Panc1 (cell line): ENCODE measurements around the gene NFATC3. TPM values are rescaled to one million over a fixed set of nuclear protein-coding genes. Genes with fewer than 3 reads are reported as not detected.

Experiments used
- ATAC-seq: fragments of 200-7000 bp; cut with Tn5 transposase; 2 replicates; pipeline ENCODE4 v1.9.1; 2020; ENCODE audit warnings: mild to moderate bottlenecking, moderate library complexity
- BruUV-seq: library from RNA; stranded (reverse); fragments of 400-500 nt; replicated peaks from 2 replicates; lab custom pipeline; 2021; lab: Mats Ljungman, UMichigan
- CTCF ChIA-PET: fragments of 300-600 bp; sonication (Branson Sonifier 250); formaldehyde crosslinking; loops from one replicate; lab custom pipeline; 2022; ENCODE audit warnings: antibody characterized with exemption; lab: Charles Lee
- POLR2A ChIA-PET: fragments of 300-600 bp; sonication (Branson Sonifier 250); formaldehyde crosslinking; loops from one replicate; lab custom pipeline; 2022; ENCODE audit warnings: antibody characterized with exemption; lab: Charles Lee
- DNase-seq: peaks from one replicate; pipeline ENCODE4 v3.0.0-alpha.2; 2010; ENCODE audit warnings: low read depth, low spot score
- H3K27ac ChIP-seq: 2 replicates; pipeline ENCODE4 v1.5.1; 2011; ENCODE audit warnings: mild to moderate bottlenecking, low read length, inconsistent platforms
- H3K27me3 ChIP-seq: fragments of 200-500 bp; sonication (Bioruptor generic); 2 replicates; pipeline ENCODE4 v1.6.0; 2014; ENCODE audit warnings: low read length, inconsistent platforms; ENCODE audit not compliant: control insufficient read depth, insufficient read depth
- H3K36me3 ChIP-seq: fragments of 200-500 bp; sonication (Bioruptor generic); 2 replicates; pipeline ENCODE4 v1.5.1; 2014; ENCODE audit warnings: inconsistent platforms, mild to moderate bottlenecking, low read length, moderate library complexity; ENCODE audit not compliant: control insufficient read depth, insufficient read depth
- H3K4me1 ChIP-seq: 2 replicates; pipeline ENCODE4 v1.5.1; 2011; ENCODE audit warnings: inconsistent platforms, mild to moderate bottlenecking, low read length, moderate library complexity; ENCODE audit not compliant: control insufficient read depth, insufficient read depth
- H3K4me3 ChIP-seq, 2 experiments: 2 replicates each; pipeline ENCODE4 v1.5.1; 2011 to 2012; ENCODE audit warnings: low read depth in 2 of 2, low read length in 2 of 2, mild to moderate bottlenecking in 2 of 2, inconsistent platforms in 1 of 2, moderate library complexity in 1 of 2
- H3K9me3 ChIP-seq: fragments of 200-500 bp; sonication (Bioruptor generic); 2 replicates; pipeline ENCODE4 v1.5.1; 2014; ENCODE audit warnings: low read depth, mild to moderate bottlenecking, inconsistent platforms, low read length, moderate library complexity; ENCODE audit not compliant: control insufficient read depth, insufficient read depth
- POLR2AphosphoS5 ChIP-seq: IDR thresholded peaks from 2 replicates; pipeline ENCODE4 v1.6.1; 2012; ENCODE audit warnings: mild to moderate bottlenecking, low read depth, low read length, moderate library complexity
- SIN3A ChIP-seq: IDR thresholded peaks from 2 replicates; pipeline ENCODE4 v1.6.1; 2012; ENCODE audit warnings: low read depth, mild to moderate bottlenecking, low read length, moderate library complexity, borderline replicate concordance; ENCODE audit not compliant: insufficient read depth
- TCF7L2 ChIP-seq: IDR thresholded peaks from 2 replicates; pipeline ENCODE4 v1.6.1; 2011; ENCODE audit warnings: mild to moderate bottlenecking, low read depth, low read length, inconsistent platforms
- in situ Hi-C: cut with HindIII; loops from 2 replicates; pipeline ENCODE4 v1.10.0; 2016; ENCODE audit warnings: low sequenced_read_pairs, low pct_unique_long_range_greater_than_20kb
- intact Hi-C: fragments of 100-400 bp; cut with micrococcal nuclease; formaldehyde crosslinking; loops from one replicate; pipeline ENCODE4 v1.10.0; 2022; ENCODE audit not compliant: unreplicated experiment
- total RNA-seq: library from RNA; stranded (reverse); gene quantifications from one replicate; pipeline ENCODE4 v1.2.1, GENCODE V29; 2021; ENCODE audit not compliant: unreplicated experiment
- TF ChIP-seq, protein P1 (sequence below): fragments of 450-650 bp; IDR thresholded peaks from 2 replicates; pipeline ENCODE4 v1.5.1; 2017; ENCODE audit warnings: mild to moderate bottlenecking
- TF ChIP-seq, protein P2 (sequence below), 2 experiments: IDR thresholded peaks; 2 replicates each; pipeline ENCODE4 v1.6.1; 2011 to 2012; ENCODE audit warnings: low read depth in 2 of 2, control low read depth in 1 of 2, low read length in 1 of 2, mild to moderate bottlenecking in 1 of 2, moderate library complexity in 1 of 2; ENCODE audit not compliant: insufficient read depth in 1 of 2

The NFATC3 gene
- total RNA-seq, 1 experiment from 2014 or later, result 24.8 TPM

DNA sequence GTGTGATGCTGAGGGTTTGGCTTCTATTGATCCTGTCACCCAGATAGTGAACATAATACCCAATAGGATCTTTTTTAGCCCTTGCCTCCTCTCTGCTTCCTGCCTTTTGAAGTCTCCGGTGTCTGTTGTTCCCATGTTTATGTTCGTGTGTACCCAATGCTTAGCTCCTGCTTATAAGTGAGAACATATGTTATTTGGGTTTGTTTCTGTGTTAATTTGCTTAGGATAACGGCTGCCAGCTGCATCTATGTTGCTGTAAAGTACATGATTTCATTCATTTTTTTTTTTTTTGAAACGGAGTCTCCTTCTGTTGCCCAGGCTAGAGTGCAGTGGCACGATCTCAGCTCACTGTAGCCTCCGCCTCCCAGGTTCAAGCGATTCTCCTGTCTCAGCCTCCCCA, 39.1 kb upstream of the NFATC3 start:
- no peaks in the 10 kb centered on the region for H3K27me3 ChIP-seq
- ChIA-PET CTCF (no interaction called here), POLR2A (no interaction called here)
- H3K4me1 ChIP-seq, result no peaks in the 10 kb centered on the region
- ATAC-seq (no peak), DNase-seq (no peak)
- no TSS peak for BruUV-seq
- intact Hi-C loops (no loop called here), in situ Hi-C loops (no loop called here)
- H3K36me3 ChIP-seq, result no peaks in the 10 kb centered on the region
- H3K4me3 ChIP-seq, result no peak overlapping the region
- TF ChIP-seq SIN3A (no peak), TCF7L2 (no peak), POLR2AphosphoS5 (no peak)
- TF ChIP-seq, protein P1, sequence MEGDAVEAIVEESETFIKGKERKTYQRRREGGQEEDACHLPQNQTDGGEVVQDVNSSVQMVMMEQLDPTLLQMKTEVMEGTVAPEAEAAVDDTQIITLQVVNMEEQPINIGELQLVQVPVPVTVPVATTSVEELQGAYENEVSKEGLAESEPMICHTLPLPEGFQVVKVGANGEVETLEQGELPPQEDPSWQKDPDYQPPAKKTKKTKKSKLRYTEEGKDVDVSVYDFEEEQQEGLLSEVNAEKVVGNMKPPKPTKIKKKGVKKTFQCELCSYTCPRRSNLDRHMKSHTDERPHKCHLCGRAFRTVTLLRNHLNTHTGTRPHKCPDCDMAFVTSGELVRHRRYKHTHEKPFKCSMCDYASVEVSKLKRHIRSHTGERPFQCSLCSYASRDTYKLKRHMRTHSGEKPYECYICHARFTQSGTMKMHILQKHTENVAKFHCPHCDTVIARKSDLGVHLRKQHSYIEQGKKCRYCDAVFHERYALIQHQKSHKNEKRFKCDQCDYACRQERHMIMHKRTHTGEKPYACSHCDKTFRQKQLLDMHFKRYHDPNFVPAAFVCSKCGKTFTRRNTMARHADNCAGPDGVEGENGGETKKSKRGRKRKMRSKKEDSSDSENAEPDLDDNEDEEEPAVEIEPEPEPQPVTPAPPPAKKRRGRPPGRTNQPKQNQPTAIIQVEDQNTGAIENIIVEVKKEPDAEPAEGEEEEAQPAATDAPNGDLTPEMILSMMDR, result no peak
- TF ChIP-seq, protein P2, sequence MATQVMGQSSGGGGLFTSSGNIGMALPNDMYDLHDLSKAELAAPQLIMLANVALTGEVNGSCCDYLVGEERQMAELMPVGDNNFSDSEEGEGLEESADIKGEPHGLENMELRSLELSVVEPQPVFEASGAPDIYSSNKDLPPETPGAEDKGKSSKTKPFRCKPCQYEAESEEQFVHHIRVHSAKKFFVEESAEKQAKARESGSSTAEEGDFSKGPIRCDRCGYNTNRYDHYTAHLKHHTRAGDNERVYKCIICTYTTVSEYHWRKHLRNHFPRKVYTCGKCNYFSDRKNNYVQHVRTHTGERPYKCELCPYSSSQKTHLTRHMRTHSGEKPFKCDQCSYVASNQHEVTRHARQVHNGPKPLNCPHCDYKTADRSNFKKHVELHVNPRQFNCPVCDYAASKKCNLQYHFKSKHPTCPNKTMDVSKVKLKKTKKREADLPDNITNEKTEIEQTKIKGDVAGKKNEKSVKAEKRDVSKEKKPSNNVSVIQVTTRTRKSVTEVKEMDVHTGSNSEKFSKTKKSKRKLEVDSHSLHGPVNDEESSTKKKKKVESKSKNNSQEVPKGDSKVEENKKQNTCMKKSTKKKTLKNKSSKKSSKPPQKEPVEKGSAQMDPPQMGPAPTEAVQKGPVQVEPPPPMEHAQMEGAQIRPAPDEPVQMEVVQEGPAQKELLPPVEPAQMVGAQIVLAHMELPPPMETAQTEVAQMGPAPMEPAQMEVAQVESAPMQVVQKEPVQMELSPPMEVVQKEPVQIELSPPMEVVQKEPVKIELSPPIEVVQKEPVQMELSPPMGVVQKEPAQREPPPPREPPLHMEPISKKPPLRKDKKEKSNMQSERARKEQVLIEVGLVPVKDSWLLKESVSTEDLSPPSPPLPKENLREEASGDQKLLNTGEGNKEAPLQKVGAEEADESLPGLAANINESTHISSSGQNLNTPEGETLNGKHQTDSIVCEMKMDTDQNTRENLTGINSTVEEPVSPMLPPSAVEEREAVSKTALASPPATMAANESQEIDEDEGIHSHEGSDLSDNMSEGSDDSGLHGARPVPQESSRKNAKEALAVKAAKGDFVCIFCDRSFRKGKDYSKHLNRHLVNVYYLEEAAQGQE (IDR thresholded peaks at IDR 0.05; ENCODE audit: insufficient read depth in 1 of 2, low read depth in 2 of 2, low read length in 1 of 2), result no peak
- H3K9me3 ChIP-seq, result no peaks in the 10 kb centered on the region
- no peak overlapping the region for H3K27ac ChIP-seq

DNA sequence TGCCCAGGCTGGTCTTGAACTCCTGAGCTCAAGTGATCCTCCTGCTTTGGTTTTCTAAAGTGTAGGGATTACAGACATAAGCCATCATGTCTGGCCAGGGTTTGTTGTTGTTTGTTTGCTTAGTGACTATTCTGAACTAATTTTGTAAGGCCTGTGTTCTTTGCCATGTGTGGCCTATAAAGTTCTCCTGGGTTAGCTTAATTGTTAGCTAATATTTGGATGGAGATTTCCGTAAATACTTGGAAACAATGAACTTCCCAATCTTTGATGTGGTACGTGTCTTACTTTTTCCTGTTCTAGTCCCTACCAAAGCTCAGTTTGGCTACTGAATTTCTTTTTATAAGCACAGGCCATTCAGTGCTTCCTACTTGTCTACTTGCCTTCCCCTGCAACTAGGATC, 37.2 kb upstream of the NFATC3 start:
- DNase-seq, result no peak
- ChIA-PET POLR2A (interaction anchor here (0.6 kb wide), 1 partner anchor 249 kb away, joined by 10 read pairs; no protein-coding TSS in a partner anchor), CTCF (no interaction called here)
- H3K27me3 ChIP-seq, result no peaks in the 10 kb centered on the region
- H3K4me1 ChIP-seq, result no peaks in the 10 kb centered on the region
- in situ Hi-C loops (no loop called here), intact Hi-C loops (no loop called here)
- no peak overlapping the region for H3K4me3 ChIP-seq
- TF ChIP-seq POLR2AphosphoS5, result no peak
- TF ChIP-seq, protein P2 (IDR thresholded peaks at IDR 0.05; ENCODE audit: insufficient read depth in 1 of 2, low read depth in 2 of 2, low read length in 1 of 2), result no peak
- TF ChIP-seq TCF7L2, result no peak
- TF ChIP-seq SIN3A, result no peak
- TF ChIP-seq, protein P1, result no peak
- no peak overlapping the region for H3K27ac ChIP-seq
- no TSS peak for BruUV-seq
- no peaks in the 10 kb centered on the region for H3K9me3 ChIP-seq
- no peaks in the 10 kb centered on the region for H3K36me3 ChIP-seq
- ATAC-seq, result no peak
